Activated CD4-positive, alpha-beta T cell treated with anti-CD3 and anti-CD28 coated beads for 1 hour (primary cell): ENCODE measurements around the gene BTG4.

Experiments used
- DNase-seq: peaks from one replicate; pipeline ENCODE4 v3.0.0-alpha.2; 2020

The BTG4 gene

DNA sequence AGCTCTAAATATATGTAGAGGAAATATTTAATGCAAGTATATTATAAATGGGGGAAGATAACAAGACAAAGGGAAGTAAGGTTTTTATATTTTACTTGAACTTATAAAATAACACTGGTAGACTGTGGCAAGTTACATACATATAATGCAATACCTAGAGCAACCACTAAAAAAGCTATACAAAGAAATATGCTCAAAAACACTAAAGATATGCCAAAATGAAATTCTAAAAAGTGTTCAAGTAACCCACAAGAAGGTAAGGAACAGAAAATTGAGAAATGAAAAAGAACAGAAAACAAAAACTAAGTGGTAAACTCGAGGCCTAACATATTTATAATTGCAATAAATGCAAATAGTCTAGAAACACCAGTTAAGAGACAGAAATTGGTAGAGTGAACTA lies 32.5 kb downstream of the BTG4 start:
- no peak for DNase-seq

DNA sequence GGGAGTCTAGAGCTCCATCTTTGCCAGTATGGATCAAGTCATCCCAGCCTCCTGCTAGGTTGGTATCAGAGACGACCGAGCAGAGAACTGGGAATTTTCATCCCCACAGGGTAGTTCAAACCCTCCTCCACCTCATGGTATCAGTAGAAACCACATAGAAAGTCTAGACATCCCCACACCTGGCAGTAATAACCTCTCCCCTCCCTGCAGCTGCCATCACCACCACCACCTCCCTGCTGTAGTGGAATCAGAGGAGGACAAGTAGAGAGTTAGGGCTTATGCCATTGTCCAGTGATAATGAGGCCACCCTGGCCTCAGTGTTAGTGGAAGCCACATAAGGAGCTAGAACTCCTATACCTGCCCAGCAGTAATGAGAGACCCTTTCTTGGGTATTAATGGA lies 34.3 kb downstream of the BTG4 start:
- no peak for DNase-seq

DNA sequence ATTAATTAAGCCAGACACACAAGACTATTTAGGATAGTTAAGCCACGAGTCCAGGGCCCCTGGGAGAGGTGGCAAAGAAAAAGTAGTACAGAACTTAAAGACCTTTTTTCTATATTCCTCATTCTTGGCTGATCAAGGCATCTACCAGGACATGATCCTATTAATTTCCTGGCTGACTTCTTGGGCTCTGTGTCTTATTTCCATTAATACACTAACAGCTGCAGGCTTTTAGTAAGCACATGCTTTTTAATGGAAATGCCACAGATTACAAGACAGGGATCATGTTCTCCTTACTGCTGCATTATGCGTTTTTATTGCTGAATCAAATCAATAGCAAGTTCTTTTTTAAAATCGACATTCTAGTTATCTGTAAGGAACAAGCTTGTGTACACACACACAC lies 35.2 kb downstream of the BTG4 start:
- DNase-seq, result no peak

DNA sequence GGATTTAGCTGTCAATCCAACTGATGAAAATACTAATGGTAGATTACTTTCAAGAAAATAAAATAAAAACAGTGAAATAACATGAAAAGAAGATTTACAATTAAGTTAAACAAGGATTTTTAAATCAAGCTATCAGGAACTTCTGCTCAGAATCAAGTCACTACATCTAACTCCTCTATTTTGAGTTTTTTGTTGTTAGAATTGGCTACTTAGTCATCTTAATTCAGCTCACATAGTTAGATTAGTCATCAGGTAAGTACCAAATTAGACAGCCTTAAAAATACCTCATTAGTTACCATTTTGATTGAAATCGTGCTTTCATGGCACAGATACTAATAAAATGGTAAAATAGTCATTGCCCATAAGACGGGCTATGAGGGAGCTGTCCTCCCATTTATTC lies 35.8 kb downstream of the BTG4 start:
- no peak for DNase-seq

DNA sequence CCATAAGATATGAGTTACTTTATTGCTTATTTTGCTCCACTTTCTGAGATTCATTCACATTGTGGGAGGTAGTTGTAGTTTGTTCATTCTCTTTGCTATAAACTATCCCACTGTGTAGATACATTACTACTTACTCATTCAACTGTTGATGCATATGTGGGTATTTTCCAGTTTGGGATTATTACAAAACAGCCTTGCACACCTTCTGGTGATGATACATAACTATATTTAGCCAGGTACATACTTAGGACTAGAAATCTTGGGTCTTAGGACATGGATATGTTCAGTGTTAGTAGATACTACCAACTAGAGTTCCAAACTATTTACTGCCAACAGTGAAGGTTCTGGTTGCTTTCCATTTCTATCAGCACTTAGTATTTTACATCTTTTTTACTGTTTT lies 37.8 kb downstream of the BTG4 start:
- DNase-seq, result no peak

DNA sequence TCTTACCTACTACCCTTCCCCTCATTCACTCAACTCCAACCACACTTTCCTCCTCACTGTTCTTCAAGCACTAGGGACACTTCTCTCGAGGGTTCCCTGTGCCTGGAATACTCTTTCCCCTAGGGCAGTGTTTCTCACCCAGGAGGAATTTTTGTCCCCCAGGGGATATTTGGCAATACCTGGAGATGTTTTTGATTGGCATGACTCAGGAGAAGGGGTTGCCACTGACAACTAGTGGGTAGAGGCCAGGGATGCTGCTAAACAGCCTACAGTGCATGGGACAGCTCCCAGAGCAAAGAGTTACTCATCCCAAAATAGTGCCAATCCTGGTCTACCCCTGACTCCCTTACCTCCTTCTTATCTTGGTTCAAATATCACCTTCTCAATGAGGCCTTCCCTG lies 40.0 kb downstream of the BTG4 start:
- DNase-seq, result no peak

DNA sequence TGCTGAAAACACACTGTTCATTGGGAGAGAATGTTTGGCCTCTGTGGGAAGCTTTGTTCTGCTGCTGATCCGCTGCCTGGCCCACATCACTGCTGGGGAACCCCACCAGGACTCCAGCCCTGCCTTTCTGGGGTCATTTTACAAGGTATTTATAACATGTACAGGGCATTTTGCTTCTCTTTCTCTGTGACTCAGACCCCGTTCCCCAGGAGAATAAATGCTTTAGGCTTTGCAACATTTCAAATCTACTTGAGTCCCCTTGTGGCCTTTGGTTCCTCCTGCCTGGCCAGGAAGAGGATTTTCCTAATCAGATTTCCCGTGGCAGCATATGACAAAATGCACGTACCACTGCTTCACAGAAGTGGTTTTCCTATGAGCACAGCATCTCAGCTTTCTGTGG lies 43.0 kb downstream of the BTG4 start:
- no peak for DNase-seq

DNA sequence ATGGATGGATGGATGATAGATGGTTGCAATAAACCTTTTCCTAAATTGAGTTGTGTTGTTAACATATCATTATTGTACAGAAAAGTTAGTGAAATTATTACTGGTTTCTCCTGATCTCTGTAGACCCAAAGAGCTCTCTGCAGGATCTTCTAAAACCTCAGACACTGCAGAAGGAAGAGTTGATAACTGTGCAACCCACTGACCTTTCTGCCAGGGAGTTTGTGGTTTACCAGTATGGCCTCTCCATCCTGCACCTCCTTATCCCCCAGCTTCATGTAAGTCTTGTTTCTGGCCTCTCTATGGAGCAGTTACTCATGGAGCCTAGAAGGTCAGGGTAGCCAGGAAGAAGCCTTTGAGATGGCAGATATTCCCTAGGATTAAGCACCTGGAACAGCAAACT lies 45.6 kb downstream of the BTG4 start:
- no peak for DNase-seq

DNA sequence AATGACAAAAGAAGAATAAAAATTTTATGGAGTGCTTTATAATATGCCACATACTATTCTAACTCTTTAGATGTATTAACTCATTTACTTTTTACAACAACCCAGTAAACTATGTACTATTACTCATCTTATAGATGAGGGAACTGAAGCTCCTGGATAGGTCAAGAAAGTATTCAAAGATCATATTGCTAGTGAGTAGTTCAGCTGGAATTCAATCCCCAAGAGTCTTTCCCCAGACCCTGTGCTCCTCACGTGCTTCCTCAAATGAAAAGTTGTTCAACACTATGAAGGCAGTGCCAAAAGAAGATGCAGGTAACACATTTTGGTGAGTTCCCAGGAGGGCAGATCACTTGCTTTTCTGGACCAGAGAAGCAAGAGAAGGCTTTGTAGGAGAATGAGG lies 46.8 kb downstream of the BTG4 start:
- DNase-seq, result no peak

DNA sequence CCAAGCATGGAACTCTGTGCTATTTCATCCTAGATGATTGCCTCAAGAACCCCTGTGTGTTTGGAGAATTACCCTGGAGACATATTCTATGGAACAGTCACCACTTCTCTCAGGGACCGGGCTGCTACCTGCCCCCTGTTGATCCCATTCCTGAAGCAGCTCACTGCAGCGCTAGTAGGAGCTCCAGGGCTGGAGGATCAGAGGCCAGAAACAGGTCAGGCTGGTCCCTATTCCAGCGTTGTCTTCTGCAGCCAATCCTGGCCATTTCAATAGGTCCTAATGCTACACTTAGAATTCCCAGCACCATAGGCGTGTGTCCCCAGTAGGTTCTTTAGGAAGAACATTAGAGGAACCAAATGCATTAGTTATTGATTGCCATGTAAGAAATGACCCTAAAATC lies 48.9 kb downstream of the BTG4 start:
- DNase-seq, result no peak

DNA sequence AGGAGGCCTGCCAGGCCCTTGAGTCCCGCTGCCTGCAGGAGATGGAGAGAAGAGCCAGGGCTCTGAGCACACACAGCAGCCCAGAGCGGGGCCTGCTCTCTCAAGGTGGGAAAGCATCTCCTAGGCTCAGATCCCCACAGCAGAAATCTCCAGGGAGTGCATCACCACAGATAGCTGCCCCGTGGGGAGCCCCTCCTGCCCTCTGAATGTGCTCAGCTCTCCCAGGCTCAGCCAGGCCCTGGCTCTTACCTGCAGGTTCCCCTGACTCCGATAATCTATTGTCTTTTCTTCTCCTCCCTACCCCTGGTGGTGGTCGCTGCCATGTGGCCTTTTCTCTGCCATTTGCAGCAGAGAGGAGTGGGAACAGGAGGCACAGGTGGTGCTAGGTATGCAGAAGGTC lies 49.9 kb downstream of the BTG4 start:
- DNase-seq, result no peak

DNA sequence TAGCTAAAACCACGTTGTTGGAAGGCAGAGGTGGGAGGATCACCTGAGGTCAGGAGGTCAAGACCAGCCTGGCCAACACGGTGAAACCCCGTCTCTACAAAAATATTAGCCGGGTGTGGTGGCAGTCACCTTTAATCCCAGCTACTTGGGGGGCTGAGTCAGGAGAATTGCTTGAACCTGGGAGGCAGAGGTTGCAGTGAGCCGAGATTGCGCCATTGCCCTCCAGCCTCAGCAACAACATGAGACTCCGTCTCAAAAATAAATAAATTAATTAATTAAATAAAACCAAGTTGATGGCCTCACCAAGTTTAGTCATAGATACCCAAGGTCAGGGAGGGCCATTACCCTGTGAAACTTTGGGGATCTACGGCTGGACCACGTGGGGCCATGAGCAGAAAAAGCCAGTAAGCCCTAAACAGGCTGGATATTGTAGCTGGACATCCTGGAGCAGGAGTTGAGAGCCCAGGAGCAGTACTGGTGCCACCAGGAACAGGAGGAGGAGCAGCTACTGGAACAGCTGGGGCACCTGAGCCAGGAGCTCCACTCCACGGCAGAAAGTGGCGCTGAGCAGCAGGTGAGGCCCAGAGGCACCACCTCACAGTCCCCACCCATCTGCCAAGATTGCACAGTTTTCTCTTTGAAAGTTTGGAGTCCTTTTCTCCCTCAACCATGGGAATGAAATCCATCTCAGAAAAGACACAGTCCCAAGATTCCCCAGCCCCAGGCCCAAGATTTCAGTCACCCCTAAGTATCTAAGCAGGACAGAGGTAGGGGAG lies 50.5 kb downstream of the BTG4 start:
- DNase-seq, result no peak

DNA sequence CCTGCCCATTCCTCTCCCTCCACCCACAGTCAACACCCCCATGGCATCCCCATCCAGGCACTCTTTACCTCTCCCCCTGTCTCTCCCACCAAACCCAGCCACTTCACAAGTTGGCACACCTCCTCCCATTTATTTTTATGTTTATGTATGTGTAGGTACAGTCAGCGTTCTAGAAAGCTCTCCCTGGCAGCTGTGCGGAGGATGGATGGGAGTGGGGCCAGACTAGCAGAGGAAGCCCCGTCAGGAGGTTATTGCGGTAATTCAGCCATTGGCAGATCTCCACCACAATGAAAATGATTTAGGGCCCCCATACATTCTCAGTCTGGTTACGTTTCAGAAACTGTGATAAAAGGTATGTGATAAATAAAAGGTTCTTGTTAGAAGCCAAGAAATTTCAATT lies 51.3 kb downstream of the BTG4 start:
- no peak for DNase-seq

DNA sequence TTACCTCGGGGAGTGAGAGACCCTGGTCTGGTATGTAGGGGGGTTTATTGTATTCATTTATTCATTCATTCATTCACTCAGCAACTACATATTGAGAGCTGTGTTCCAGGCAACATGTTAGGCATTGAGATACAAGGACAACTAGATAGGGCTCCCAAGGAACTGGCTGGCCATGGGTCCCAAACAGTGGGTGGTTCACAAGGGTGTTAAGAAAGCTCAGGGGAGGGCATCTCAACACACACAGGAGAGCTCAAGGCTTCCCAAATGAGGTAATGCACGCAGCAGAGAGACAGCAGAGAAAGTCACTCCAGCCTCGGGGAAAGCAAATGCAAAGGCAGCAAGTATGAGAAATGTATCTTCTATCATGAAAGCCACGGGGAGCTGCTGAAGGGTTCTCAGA lies 51.8 kb downstream of the BTG4 start:
- DNase-seq, result no peak

DNA sequence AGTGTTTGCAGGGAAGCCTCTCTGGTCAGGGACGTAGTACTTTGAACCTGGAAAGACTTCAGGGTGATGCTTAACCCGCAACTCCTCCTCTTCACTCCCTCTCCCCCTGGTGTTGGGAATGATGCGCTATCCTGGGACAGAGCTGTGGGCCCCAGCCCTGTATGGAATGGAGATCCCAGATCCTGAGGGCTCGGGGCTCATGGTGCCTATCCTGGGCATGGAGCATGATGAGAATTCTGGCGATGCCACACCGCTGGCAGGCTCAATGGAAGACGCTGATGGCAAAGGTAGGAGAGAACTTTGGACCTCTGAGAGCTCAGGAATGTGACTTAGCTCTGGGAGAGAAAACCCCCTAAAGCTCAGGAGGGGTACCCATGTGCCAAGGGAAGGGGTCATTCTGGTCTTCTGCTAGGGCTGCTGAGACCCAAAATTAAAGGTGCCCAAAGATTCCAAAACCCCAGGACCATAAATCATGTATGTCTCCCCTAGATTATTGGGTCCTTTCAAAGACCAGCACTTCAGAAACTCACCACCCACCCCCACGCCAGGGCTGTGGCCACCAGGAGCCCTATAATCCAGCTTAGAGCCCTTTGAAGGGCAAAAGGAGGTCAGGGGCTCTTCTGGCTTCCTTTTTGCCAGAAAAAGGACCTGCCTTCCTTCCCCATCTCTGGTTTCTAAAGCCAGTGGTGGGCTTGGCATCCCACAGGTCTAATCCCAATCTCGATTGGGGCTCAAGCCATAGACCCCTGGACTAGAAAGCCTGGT lies 52.5 kb downstream of the BTG4 start:
- no peak for DNase-seq

DNA sequence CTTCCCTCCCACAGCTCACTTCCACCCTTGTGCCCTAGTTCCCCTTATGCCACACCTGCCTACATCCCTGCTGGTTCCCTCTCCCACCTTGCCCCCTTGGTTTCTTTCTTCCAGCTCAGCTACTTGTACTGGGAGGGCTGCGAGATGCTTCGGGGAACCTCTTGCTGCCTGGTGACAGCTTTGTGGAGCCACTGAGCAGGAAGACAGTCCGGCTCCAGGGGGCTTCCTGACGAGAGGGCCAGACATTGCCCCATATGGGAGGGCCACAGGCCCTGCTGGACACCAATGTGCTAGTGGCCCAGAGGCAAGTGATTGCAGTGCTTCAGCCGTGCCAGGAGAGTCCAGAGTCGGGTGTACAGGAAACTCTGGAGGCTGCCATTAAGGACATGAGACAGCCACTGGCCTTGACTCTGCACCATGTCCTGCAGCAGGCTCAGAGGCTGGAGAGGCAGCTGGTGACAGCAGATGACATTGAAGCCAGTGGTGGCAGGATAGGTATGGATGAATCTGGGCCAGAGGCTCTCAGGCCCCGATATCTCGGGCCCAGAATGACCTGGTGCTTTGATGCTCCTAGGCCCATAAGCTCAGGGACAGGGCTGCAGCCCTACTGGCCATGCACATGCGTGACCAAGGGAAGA lies 54.3 kb downstream of the BTG4 start:
- DNase-seq, result no peak

DNA sequence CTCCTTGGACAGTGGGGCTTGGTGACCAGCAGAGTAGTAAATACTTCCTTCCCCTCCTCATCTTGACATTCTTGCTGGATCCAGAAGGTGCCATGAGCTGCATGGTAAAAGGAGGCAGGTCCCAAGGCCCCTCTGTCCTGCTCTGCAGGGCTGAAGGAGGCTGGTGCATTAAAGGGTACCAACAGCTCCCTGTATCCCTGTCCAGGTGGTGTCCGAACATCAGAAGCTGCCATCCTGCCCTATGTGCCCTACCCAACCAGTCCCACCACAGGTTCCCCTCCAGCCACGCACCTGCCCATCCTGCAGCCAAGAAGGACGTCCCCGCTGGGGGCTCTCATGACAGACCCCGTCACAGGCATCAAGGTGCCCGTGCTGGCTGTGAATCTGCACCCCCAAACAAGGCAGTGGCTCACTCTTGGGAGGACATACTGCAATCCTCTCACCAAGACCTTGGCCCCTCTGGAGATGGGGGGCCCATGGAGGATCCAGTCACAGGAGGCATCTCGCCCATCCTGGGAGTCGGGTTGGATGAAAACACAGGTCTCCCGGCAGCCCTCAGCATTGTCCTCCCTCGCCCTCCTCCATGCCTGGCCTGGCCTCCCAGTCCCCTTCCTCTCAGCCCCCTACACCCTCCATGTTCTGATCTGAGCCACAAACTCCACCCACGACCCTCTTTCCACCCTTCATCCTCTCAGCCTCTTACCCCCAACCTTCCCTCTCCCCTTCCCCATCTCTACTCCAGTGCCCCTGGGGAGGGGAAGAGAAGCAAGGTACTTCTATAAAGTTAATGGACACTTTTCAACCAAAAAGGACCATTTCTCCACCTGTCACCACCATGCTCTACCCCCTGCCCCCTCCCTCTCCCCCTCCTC lies 55.1 kb downstream of the BTG4 start:
- DNase-seq, result no peak

DNA sequence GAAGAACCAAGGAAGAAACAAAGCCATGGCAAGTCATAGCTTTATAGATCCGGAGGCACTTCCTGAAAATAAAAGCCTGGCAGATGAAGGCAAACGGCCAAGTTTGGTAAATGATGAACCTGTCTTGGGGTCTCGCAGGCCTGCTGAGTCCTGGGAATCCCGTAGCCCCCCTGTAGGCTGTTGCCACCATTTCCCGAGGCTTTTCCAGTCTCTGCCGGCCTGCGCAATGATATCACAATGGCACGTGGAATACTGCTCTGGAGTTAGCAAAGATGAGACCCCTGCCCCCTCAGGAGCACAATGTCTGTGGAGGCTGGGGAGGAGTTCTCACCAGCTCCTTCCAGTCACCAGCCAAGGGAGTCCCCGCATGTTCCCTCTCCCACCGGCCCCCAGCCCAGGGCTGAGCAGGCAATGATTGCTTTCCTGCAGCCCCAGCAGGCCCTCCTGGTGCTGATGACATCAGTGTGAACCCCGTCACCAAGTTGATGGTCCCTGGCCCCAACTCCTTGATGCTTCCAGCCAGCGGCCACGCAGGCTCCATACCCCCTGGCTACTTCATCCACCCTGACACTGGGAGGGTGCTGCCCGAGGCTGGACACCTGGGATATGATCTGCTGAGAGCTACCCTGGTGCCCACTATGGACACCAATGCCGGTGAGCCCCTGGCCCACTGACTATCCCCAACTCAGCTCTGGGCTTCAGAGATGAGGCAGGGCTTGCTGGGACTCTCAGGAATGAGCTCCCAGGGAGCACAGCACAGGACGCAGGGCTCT lies 55.9 kb downstream of the BTG4 start:
- no peak for DNase-seq

DNA sequence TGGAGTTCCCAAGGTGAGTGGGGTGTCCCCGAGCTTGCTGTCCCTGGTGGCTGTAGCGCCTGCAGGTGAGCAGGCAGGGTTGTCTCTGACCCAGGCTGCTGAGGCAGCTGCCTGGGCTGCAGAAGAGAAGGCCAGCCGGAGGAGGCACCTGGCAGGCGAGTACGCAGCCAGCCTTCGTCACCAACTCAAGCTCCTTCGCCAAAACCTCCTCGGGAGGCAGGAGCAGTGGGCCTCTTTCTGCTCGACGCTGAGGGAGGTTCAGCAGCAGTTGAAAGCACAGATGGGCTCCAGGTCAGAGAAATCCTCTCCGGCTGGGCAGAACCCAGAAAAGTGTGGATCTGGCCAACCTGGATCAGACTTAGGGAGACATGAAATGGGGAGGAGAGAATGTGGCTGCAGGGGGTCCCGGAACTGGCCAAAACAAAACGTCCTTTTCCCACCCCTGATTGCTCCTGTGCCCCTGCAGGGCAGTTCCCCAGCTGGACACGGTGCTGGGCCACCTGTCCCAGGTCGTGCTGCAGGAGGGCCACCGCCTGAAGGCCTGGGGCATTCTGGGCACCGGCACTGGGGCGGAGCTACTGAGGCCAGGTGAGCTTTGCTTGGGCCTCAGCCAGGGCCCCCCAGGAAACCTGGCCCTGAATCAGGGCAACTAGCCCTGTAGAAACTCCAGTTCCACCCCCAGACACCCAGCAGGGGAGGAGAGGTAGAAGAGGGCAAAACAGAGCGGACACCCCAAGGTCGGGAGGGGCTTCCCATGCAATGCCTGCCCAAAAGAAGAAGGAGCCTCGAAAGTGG lies 56.7 kb downstream of the BTG4 start:
- no peak for DNase-seq

DNA sequence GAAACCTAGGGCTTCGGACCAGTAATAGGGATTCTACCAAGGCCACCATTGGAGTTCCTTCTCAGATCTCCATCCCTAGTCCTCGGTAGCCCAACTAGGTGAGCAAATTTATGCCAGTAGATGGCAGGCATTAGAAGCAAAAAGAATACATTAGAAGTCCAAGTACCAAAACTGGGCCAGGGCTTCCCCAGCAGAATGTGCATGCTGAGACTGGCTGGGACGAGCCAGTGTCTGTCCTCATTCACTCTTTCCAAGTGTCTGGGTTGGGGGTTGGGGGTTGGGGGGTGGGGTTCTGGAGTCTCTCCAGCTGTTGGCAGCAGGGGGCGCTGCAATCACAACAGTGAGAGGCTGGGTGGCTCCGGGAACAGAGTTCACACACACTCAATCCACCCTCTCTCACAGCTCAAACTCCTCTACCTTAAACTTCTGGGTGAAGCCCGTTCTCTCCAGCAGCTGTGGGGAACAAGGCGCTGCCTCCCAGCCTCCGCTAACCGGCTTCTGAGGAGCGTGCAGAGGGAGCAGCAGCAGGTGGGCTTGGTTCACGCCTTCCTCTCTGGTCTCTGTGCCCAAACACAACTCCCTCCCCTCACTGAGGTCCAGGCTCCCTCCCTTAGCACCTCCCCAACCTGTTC lies 57.5 kb downstream of the BTG4 start:
- no peak for DNase-seq
